ENCODE measurements around the gene SH2D6. TPM values are rescaled to one million over a fixed set of nuclear protein-coding genes. Genes with fewer than 3 reads are reported as not detected.

Gene SH2D6
- polyA plus RNA-seq, 1 of the 3 experiments (the other 2 are of a cell fraction): 0.33 TPM

- no peak for TF ChIP-seq CTCF (IDR thresholded peaks at IDR 0.05)
These were observed 42.0 kb upstream of the SH2D6 start (continued) for GRCh38 chr2:85376291-85377065.

- Histone ChIP-seq H3K36me3 (replicated peaks in 1 of 2; ENCODE audit: control insufficient read depth in 1 of 2, insufficient read depth in 2 of 2, low read length in 1 of 2) (peaks cover 16 to 58% of the 10 kb centered on the region in 2 experiments), H4K20me1 (ENCODE audit: insufficient read depth) (no peaks in the 10 kb centered on the region), H3K4me2 (no peak overlapping the region), H3F3A (replicated peaks; ENCODE audit: insufficient read depth) (no peaks in the 10 kb centered on the region), H3K79me2 (ENCODE audit: insufficient read depth) (no peaks in the 10 kb centered on the region), H3K9me3 (no peaks in the 10 kb centered on the region), H3K9ac (no peak overlapping the region), H3K27ac (ENCODE audit: low read depth in 2 of 2, low read length in 1 of 2) (no peak overlapping the region), H3K27me3 (ENCODE audit: insufficient read depth) (no peaks in the 10 kb centered on the region), H3K4me3 (ENCODE audit: low read depth in 2 of 2, low read length in 1 of 2) (no peak overlapping the region), H3K9me2 (no peaks in the 10 kb centered on the region), H3K4me1 (ENCODE audit: control insufficient read depth in 1 of 2, insufficient read depth in 2 of 2, low read depth in 1 of 2, low read length in 1 of 2) (no peaks in the 10 kb centered on the region), H2AFZ (ENCODE audit: low read depth) (no peak overlapping the region)
- WGBS (ENCODE audit: low lambda C conversion rate): 90% methylated on average over 10 of the region's 11 CpGs
- POLR2A ChIA-PET: no interaction called here
- CTCF ChIA-PET: no interaction called here
- no peak for DNase-seq
- TF ChIP-seq YY1 (IDR thresholded peaks at IDR 0.05; ENCODE audit: low read depth): no peak
- no peak for TF ChIP-seq MXI1 (IDR thresholded peaks at IDR 0.05; ENCODE audit: low read depth, low read length)
- TF ChIP-seq SMC3 (IDR thresholded peaks at IDR 0.05; ENCODE audit: low read depth, low read length): no peak
- no peak for TF ChIP-seq FOXJ3 (CRISPR knock-in tag; IDR thresholded peaks at IDR 0.05)
- no peak for TF ChIP-seq CTCF (IDR thresholded peaks at IDR 0.05)
- no peak for TF ChIP-seq NFIC (IDR thresholded peaks at IDR 0.05; ENCODE audit: borderline replicate concordance)
- TF ChIP-seq IRF3 (IDR thresholded peaks at IDR 0.05; ENCODE audit: low read depth, low read length): no peak
- TF ChIP-seq TAF1 (IDR thresholded peaks at IDR 0.05; ENCODE audit: borderline replicate concordance, low read depth, low read length): no peak
These were observed 41.4 kb upstream of the SH2D6 start for GRCh38 chr2:85377083-85377482.

- TF ChIP-seq EP300 (IDR thresholded peaks at IDR 0.05; ENCODE audit: borderline replicate concordance in 1 of 2, low read depth in 1 of 2, low read length in 1 of 2) (no peak), TCF12 (IDR thresholded peaks at IDR 0.05) (no peak), REST (IDR thresholded peaks at IDR 0.05; ENCODE audit: low read depth, low read length) (no peak), TEAD4 (IDR thresholded peaks at IDR 0.05; ENCODE audit: borderline replicate concordance, insufficient read depth) (no peak), RCOR1 (IDR thresholded peaks at IDR 0.05; ENCODE audit: low read length) (no peak)
- no peaks in the 10 kb centered on the region for H3K79me2 ChIP-seq (ENCODE audit: insufficient read depth)
- H3K9me2 ChIP-seq: no peaks in the 10 kb centered on the region
- POLR2A ChIA-PET: no interaction called here
- H3K9me3 ChIP-seq: no peaks in the 10 kb centered on the region
- no peak overlapping the region for H3K27ac ChIP-seq (ENCODE audit: low read depth in 2 of 2, low read length in 1 of 2)
- CTCF ChIA-PET: no interaction called here
- WGBS (ENCODE audit: low lambda C conversion rate): 97% methylated on average over 5 of the region's 5 CpGs
- no peaks in the 10 kb centered on the region for H3K27me3 ChIP-seq (ENCODE audit: insufficient read depth)
- H3K36me3 ChIP-seq (replicated peaks in 1 of 2; ENCODE audit: control insufficient read depth in 1 of 2, insufficient read depth in 2 of 2, low read length in 1 of 2): peaks cover 16 to 60% of the 10 kb centered on the region in 2 experiments
- DNase-seq: no peak
- H3K4me2 ChIP-seq: no peak overlapping the region
- no peak overlapping the region for H3K4me3 ChIP-seq (ENCODE audit: low read depth in 2 of 2, low read length in 1 of 2)
- H2AFZ ChIP-seq (ENCODE audit: low read depth): no peak overlapping the region
- no peak overlapping the region for H3K9ac ChIP-seq
- no peaks in the 10 kb centered on the region for H3K4me1 ChIP-seq (ENCODE audit: control insufficient read depth in 1 of 2, insufficient read depth in 2 of 2, low read depth in 1 of 2, low read length in 1 of 2)
- no peaks in the 10 kb centered on the region for H3F3A ChIP-seq (replicated peaks; ENCODE audit: insufficient read depth)
- no peaks in the 10 kb centered on the region for H4K20me1 ChIP-seq (ENCODE audit: insufficient read depth)
These were observed 40.3 kb upstream of the SH2D6 start for GRCh38 chr2:85378257-85378656.

Measured in SK-N-SH (cell line).